Muscle layer of duodenum (tissue), 2 donors: Measurements from ENCODE around the gene PTMA.

ENCODE experiments used
- H3K27ac ChIP-seq: one replicate; pipeline ENCODE4 v1.7.0; 2013; ENCODE audit warnings: mild to moderate bottlenecking, low read length
- H3K27me3 ChIP-seq: one replicate; pipeline ENCODE4 v1.7.0; 2013; ENCODE audit warnings: low read depth, mild to moderate bottlenecking, control low read depth, low read length
- H3K36me3 ChIP-seq, 2 donors: one replicate each; pipeline ENCODE4 v1.7.0; 2013; ENCODE audit warnings: low read length in 2 of 2, control low read depth in 1 of 2, mild to moderate bottlenecking in 1 of 2; ENCODE audit not compliant: insufficient read depth in 2 of 2, control insufficient read depth in 1 of 2
- H3K4me1 ChIP-seq, 2 donors: one replicate each; pipeline ENCODE4 v1.7.0; 2013; ENCODE audit warnings: low read length in 2 of 2, mild to moderate bottlenecking in 2 of 2, control low read depth in 1 of 2, moderate library complexity in 1 of 2; ENCODE audit not compliant: insufficient read depth in 2 of 2, control insufficient read depth in 1 of 2
- H3K4me3 ChIP-seq, 2 donors: one replicate each; pipeline ENCODE4 v1.7.0; 2013; ENCODE audit warnings: low read length in 2 of 2, low read depth in 1 of 2, mild to moderate bottlenecking in 1 of 2
- H3K9me3 ChIP-seq, 2 donors: one replicate each; pipeline ENCODE4 v1.7.0; 2013; ENCODE audit warnings: low read length in 2 of 2, control low read depth in 1 of 2, mild to moderate bottlenecking in 1 of 2; ENCODE audit not compliant: control insufficient read depth in 1 of 2
- donor health status: healthy.

The PTMA gene

GRCh38 chr2:231687133-231687852 is 21.0 kb upstream of the PTMA start:
- no peak overlapping the region for H3K4me3 ChIP-seq
- no peaks in the 10 kb centered on the region for H3K9me3 ChIP-seq
- H3K27me3 ChIP-seq = no peaks in the 10 kb centered on the region
- H3K4me1 ChIP-seq = peaks cover 0 to 7% of the 10 kb centered on the region in 2 donors
- H3K27ac ChIP-seq = no peak overlapping the region
- no peaks in the 10 kb centered on the region for H3K36me3 ChIP-seq

GRCh38 chr2:231687961-231688360 is 20.4 kb upstream of the PTMA start:
- H3K27ac ChIP-seq = no peak overlapping the region
- no peak overlapping the region for H3K4me3 ChIP-seq
- H3K4me1 ChIP-seq = peaks cover 0 to 7% of the 10 kb centered on the region in 2 donors
- H3K9me3 ChIP-seq = no peaks in the 10 kb centered on the region
- H3K36me3 ChIP-seq = no peaks in the 10 kb centered on the region
- H3K27me3 ChIP-seq = no peaks in the 10 kb centered on the region

DNA sequence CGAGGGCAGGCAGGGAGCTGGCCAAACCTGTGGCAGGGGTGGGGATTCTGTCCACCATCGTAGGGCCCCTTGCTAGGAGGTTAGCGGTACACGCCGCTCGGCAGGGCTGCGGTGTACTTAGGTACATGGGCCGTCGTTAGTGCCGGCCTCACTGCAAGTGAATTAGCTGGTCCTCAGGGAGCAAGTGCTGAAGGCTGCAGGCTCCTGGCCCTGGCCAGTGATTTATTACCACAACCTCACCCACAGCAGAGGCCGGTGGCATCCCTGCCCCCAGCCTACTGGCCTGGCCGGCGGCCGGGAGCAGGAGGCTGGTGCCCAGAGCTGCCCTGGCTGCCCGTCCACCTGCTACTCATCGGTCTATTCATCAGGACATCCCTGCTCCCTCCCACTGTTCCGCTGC is 19.6 kb upstream of the PTMA start:
- no peak overlapping the region for H3K27ac ChIP-seq
- H3K27me3 ChIP-seq = no peaks in the 10 kb centered on the region
- H3K9me3 ChIP-seq = no peaks in the 10 kb centered on the region
- H3K36me3 ChIP-seq = no peaks in the 10 kb centered on the region
- no peak overlapping the region for H3K4me3 ChIP-seq
- peaks cover 0 to 7% of the 10 kb centered on the region in 2 donors for H3K4me1 ChIP-seq

- Histone ChIP-seq H3K36me3 (no peaks in the 10 kb centered on the region), H3K27me3 (no peaks in the 10 kb centered on the region), H3K9me3 (no peaks in the 10 kb centered on the region), H3K4me1 (peaks cover 0 to 7% of the 10 kb centered on the region in 2 donors), H3K4me3 (no peak overlapping the region), H3K27ac (no peak overlapping the region)
These were observed 19.0 kb upstream of the PTMA start for GRCh38 chr2:231689124-231689893.

GRCh38 chr2:231691251-231691772 is 17.0 kb upstream of the PTMA start:
- Histone ChIP-seq H3K27ac (no peak overlapping the region), H3K4me1 (peaks cover 0 to 7% of the 10 kb centered on the region in 2 donors), H3K4me3 (no peak overlapping the region), H3K36me3 (no peaks in the 10 kb centered on the region), H3K27me3 (no peaks in the 10 kb centered on the region), H3K9me3 (no peaks in the 10 kb centered on the region)

DNA sequence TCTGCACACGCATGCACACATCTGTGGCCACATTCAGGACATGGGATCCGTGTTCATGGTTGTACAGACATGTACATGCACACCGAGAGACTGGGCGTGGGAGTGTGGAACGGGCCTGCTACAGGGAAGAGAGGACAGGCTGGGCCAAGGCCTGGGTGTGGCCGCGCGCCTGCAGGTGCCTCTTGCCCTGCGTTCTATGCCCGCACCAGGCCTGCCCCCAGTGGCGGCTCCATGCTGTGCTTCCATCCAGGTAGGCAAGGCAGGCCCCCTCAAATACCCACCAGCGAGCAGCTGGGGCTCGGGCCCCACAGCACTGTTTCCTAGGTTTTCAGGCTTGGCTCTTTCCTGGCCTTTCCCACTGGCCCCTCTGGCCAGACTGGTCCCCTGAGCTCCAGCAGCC is 15.5 kb upstream of the PTMA start:
- H3K4me3 ChIP-seq = no peak overlapping the region
- no peak overlapping the region for H3K27ac ChIP-seq
- H3K4me1 ChIP-seq = no peaks in the 10 kb centered on the region
- no peaks in the 10 kb centered on the region for H3K9me3 ChIP-seq
- H3K36me3 ChIP-seq = no peaks in the 10 kb centered on the region
- H3K27me3 ChIP-seq = no peaks in the 10 kb centered on the region

GRCh38 chr2:231693956-231694355 is 14.4 kb upstream of the PTMA start:
- Histone ChIP-seq H3K9me3 (no peaks in the 10 kb centered on the region), H3K4me3 (no peak overlapping the region), H3K27me3 (no peaks in the 10 kb centered on the region), H3K4me1 (no peaks in the 10 kb centered on the region), H3K27ac (no peak overlapping the region), H3K36me3 (no peaks in the 10 kb centered on the region)

- Histone ChIP-seq H3K36me3 (no peaks in the 10 kb centered on the region), H3K9me3 (no peaks in the 10 kb centered on the region), H3K27me3 (no peaks in the 10 kb centered on the region), H3K27ac (no peak overlapping the region), H3K4me3 (no peak overlapping the region), H3K4me1 (no peaks in the 10 kb centered on the region)
These were observed 12.3 kb upstream of the PTMA start for GRCh38 chr2:231696004-231696367.

DNA sequence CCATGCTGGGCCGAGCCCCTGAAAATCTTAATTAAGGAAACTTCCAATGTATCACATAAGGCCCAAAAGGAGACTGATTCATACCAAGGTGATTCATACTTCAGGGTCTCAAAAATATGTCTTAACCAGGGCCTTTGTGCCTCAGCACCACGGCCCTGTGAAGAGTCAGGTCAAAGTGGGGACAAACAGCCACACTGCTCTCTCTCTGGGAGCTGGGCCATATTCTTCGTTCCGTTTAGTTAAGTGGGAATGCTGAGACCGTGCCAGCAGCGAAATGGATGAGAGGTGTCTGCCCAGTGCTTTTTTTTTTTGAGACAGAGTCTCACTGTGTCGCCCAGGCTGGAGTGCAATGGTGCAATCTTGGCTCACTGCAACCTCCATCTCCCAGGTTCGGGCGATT is 9.3 kb upstream of the PTMA start:
- Histone ChIP-seq H3K4me1 (peaks cover 0 to 9% of the 10 kb centered on the region in 2 donors), H3K27me3 (no peaks in the 10 kb centered on the region), H3K9me3 (no peaks in the 10 kb centered on the region), H3K36me3 (no peaks in the 10 kb centered on the region), H3K27ac (no peak overlapping the region), H3K4me3 (no peak overlapping the region)

GRCh38 chr2:231701456-231702373 is 6.6 kb upstream of the PTMA start:
- no peak overlapping the region for H3K4me3 ChIP-seq
- H3K9me3 ChIP-seq = no peaks in the 10 kb centered on the region
- H3K4me1 ChIP-seq = peaks cover 9 to 20% of the 10 kb centered on the region in 2 donors
- H3K36me3 ChIP-seq = no peaks in the 10 kb centered on the region
- no peaks in the 10 kb centered on the region for H3K27me3 ChIP-seq
- no peak overlapping the region for H3K27ac ChIP-seq

DNA sequence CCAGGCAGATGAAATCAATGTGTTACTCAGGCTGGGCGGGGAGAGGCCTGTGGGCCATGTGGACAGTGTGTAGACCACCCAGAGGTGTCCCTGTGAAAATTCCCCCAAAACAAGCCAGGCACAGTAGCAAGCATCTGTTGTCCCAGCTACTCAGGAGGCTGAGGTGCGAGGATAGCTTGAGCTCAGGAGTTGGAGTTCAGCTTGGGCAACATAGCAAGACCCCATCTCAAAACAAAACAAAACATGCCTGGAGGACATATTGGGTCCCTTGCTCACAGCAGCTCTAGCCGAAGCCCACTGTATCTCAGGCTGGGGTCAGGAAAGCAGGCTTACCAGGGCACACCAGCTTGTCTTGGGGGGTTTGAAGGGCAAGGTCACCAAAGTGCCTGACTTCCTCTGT is 4.3 kb upstream of the PTMA start:
- Histone ChIP-seq H3K27me3 (no peaks in the 10 kb centered on the region), H3K27ac (no peak overlapping the region), H3K36me3 (peaks cover 0 to 5% of the 10 kb centered on the region in 2 donors), H3K4me3 (no peak overlapping the region), H3K9me3 (no peaks in the 10 kb centered on the region), H3K4me1 (peaks cover 9 to 20% of the 10 kb centered on the region in 2 donors)
